Hematopoietic multipotent progenitor cell treated with erythropoietin and hydrocortisone succinate and interleukin-3 and kit ligand, for 4 days (in vitro differentiated cells): Measurements from ENCODE around the gene ERGIC3.
A peak's percentile ranks its signal among the peaks of the same experiment; 100 is the strongest.

ENCODE experiments used
- DNase-seq: peaks from one replicate; pipeline ENCODE4 v3.0.0-alpha.2; 2015

ERGIC3 gene

DNA sequence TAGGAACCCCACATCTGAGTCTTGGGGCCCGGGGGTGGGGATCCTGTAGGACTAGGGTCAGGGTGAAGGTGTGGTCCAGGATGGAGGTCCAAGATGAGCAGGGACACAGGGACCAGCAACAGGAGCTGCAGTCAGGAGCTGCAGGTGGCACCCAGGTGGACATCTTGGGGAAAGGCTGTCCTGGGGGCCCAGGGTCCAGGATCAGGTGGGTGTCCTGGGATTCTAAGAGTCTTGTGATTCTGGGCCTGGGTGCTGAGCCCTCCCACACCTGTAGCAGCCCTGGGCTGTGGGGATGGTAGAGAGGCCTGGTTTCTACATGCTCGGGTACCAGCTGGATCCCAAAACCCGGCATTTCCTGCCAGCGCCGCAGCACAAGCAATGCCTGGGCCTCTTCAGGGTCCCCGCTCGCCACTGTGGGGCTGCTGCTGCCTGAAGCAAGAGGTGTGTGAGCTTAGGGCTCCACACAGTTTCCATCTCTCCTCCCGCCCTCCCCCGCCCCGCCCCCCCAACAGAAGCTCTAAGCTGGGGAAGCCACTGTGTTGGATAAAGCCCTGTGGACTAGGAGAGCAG is 20.7 kb downstream of the ERGIC3 start:
- DNase-seq: no peak

DNA sequence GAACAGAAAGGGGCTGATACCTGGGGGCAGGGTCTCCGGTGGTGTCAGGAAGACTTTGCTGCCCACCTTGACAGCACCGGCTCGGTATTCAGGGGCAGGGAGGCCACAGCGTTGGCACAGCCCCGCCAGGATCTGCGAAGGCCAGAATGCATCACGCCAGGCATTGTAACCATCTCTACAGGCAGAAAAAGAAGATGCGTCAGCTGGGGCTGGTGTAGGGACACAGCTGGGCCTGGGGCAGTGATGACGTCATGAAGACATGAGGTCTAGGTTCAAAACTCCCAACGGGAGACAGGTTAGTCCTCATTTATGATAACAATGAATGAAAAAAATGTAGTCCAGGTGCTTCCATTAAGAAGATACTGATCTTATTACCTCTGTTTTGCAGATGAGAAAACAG is 22.0 kb downstream of the ERGIC3 start:
- DNase-seq: no peak

DNA sequence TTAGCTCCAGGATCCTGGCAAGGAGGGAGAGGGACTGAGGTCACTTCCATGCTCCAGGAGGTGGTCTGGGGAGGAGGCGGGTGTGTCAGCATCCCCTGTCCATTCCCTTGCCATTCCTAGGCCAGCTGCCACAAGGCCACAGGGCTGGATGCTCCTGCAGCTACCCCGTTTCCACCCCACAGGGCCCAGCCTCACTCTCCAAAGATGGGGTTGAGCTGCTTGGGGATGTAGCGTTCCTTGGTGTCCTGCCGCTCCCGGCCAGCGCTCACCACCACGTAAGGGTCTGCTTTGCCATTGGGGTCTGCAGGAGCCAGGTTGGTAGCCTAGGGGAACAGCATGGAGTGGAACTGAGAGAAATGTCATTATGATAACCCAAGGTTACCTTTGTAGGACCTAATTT is 23.0 kb downstream of the ERGIC3 start:
- no peak for DNase-seq

DNA sequence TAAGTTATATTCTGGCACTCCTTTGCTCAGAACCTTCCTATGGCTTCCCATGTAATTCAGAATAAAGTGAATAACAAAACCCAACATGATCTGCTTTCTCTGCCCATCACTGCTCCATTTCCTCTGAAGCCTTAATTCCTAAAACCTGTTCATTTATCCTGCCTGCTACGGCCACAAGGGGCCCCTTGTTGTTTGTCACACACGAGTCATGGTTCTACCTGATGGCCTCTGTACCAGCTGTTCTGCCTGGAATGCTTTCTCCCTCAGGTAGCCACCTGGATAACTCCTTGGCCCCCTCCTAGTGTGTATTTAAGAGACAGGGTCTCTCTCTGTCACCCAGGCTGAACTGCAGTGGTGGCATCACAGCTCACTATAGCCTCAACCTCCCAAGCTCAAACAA is 26.8 kb downstream of the ERGIC3 start:
- DNase-seq: peak; percentile 34

DNA sequence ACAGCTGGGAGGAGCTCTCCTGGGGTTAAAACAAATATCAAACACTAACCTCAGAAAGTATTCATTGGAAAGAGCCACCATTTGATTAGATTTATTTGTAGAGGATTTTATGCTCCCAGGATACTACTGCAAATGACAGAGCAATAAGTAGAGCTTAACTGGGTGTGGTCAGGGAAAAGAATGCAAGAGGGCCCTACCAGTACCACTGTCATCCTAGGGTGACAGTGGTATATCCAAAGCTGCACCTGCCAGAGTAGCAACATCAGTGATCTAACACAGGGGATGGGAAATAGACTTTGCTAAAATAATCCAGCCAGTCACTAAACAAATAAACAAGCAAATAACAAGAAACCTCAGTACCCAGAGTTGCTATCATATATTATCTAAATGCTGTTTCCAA is 29.7 kb downstream of the ERGIC3 start:
- DNase-seq: no peak

DNA sequence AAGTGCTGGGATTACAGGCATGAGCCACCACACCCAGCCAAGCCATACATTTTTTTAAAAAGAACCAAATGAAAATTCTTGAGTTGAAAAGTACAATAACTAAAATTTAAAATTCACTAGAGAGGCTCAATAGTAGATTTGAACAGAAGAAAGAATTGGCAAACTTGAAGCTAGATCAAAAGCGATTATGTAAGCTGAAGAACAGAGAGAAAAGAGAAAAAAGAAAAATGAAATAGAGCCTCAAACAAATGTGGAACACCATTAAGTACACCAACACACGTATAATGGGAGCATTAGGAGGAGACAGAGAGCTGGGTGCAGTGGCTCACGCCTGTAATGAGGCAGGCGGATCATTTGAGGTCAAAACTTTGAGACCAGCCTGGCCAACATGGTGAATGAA is 31.0 kb downstream of the ERGIC3 start:
- no peak for DNase-seq

DNA sequence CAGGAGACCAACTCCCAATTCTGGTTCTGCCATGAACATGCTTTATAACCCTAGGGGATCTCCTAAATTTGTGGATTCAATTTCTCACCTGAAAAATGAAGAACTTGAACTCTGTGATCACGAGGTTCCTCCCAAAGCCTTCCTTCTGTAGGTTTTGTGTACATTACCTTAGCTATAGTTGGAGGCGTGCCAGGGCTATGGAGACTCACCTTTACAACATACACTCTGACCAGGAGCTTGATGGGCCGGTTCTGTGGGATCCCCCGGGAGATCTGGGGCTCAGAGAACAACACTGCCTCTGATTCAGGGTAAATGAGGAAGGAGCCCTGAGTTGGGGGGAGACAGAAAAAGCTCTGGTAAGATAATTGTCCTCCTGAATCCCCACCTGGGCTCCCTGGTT is 34.1 kb downstream of the ERGIC3 start:
- DNase-seq: no peak

DNA sequence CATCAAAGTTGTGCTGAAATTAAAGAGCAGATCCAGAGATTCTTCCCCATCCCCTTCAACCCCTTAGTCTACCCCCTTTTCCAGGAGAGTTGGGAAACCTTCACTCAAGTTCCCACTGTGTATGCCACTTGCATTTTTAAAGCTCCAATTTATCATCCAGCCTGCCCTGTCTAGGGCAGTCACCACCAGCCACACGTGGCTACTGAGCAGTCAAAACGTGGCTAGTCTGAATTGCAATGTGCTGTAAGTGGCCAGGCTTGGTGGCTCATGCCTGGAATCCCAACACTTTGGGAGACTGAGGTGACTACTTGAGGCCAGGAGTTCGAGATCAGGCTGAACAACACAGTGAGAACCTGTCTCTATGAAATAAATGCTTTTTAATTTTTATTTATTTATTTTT is 34.9 kb downstream of the ERGIC3 start:
- DNase-seq: no peak

DNA sequence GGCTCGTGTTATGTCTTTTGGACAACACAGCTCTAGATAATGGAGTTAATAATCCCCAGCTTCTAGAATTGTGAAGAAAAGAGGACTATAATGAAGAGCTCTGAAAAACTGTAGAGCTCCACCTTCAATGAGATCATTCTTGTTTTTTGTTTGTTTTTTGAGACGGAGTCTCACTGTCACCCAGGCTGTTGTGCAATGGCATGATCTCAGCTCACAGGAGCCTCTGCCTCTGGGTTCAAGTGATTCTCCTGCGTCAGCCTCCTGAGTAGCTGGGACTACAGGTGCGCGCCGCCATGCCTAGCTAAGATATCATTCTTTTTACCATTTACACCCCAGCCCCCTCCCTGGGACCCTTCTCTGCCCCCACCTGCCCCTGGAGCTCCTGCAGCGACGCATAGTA is 36.6 kb downstream of the ERGIC3 start:
- DNase-seq: no peak

DNA sequence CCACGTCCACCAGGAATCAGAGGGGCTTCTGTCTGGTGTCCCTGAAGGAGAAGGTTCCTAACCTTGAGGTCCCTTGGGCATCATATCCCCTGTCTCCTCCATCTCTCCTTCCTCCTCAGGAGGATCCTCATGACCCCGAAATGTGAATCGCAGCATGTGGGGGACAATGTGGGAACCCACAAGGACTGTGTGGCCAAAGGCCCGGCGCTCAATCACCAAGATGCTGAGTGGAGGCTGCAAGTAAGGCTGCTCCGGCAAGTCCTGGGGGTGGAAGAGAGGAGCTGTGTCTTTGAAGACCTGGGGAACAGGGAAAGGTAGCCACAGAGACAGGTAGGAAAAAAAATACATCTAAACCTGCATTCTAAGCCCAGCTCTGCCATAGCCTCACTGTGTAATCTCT is 37.3 kb downstream of the ERGIC3 start:
- DNase-seq: no peak

DNA sequence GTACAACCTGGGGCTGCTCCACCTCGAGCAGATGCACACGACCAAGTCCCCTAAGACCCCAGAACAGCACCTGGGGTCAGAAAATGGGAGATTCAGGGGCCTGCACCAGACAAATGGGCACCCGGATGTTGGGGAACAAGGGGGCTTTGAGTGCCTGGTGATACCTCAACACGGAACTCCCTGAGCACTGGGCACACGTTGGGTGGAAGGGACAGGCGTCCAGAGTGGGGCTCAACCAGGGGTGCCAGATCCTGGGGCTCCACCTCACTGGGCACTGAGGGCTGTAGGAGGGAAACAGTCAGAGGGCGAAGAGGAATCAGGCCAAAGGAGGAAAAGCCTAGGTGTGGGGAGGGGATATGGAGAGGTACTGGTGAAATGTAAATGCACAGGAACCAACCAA is 40.3 kb downstream of the ERGIC3 start:
- no peak for DNase-seq

DNA sequence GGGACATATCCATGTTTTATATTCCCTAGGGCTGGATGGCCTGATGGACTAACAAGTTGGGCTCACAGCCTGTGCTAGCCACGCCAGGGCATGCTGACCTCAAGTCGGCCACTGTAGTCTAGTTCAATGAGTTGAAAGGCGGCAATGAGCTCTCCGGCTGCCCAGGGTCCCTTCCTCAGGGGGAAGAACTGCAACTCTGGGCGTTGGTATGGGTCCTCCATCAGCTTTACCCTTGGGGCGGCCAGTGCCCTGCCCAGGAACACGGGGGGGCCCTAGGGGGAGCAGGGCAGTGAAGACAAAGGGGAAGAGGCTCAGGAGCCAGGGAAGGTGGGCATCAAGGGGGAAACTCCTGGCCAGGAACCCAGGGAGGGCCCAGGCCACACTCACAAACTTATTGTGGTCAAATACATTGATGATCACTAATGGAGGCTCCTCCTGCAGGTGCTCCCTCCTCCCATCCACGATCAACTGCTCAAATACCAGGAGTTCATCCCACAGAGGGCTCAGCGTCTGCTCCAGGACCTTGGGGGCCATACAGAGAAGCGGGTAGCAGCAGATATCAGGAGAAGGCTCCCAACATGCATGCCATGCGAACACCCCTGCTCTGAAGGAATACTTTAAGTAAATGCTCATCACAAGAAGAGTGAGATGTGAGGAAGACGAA is 41.0 kb downstream of the ERGIC3 start:
- DNase-seq: no peak

DNA sequence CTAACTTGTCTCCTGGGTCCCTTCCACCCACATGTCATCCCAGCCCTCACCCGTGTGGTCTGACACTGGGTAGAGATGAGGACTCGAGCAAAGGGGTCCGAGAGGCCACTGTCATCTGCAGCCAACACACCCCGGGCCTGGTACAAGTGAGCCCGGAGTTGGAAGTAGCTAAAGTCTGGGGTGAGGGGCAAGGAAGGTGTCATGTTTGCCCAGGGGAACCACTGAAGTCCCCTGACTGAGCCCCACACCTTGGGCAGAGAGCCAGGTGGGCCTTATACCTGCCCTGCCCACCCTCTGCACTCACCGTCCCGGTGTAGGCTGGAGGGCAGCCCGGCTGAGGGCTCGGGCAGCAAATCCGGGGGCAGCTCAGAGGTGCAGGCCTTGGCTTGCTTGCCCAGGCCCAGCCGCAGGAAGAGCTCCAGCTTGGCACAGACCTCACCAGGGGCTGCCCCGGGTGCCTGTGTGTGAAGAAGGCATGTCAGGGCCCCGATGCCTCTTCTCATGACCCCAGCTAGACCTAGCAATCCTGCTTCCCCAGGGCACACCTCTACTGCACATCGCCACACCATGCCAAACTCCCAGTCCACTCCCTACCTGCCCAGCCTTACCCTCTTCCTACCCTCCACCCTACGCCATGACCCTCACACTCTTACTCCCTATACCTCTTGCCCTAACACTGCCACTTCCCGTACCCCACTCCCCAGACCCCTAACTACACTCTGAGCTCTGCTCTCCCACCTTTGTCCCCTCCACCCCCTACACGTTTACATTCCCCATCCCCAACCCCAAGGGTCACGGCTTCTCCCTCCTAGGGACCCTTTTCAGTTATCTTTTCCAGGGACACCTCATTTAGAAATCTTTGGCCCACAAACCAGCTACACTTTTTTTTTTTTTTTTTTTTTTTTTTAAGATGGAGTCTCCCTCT is 42.0 kb downstream of the ERGIC3 start:
- DNase-seq: no peak

DNA sequence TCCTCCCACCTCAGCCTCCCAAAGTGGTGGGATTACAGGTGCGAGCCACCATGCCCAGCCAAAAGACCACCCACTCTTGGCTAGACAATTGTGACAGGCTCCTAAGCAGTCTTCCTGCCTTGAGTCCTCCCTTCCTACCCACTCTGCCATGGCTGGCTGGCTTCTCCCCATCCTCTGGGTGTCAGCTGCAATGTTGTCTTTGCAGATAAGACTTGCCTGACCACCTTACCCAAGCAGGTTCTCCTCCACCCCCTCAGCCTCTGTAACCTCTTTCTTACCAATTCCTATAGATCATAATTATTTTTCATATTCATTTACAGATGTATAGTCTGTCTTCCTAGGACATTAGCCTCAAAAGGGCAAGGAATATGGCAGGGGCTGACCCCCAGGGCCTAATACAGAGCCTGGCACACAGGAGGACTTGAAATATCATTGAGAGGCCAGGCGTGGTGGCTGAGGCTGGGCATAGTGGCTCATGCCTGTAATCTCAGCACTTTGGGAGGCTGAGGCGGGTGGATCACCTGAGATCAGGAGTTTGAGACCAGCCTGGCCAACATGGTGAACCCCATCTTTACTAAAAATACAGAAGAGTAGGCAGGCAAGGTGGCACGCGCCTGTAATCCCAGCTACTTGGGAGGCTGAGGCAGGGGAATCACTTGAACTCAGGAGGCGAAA is 45.0 kb downstream of the ERGIC3 start:
- DNase-seq: no peak

DNA sequence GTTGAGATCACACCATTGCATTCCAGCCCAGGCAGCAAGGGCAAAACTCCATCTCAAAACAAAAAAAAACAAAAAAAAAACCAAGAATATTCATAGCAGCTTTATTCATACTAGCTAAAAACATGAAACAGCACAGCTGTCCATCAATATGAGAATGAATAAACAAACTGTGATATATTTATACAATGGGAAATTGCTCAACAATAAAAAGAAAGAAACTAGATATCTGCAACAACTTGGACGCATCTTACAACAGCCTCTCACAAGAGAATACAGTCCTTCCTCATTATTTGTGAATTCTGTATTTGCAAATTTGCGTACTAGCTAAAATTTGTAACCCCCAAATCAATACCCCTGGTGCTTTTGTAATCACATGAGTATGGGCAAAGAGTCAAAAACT is 45.6 kb downstream of the ERGIC3 start:
- no peak for DNase-seq

DNA sequence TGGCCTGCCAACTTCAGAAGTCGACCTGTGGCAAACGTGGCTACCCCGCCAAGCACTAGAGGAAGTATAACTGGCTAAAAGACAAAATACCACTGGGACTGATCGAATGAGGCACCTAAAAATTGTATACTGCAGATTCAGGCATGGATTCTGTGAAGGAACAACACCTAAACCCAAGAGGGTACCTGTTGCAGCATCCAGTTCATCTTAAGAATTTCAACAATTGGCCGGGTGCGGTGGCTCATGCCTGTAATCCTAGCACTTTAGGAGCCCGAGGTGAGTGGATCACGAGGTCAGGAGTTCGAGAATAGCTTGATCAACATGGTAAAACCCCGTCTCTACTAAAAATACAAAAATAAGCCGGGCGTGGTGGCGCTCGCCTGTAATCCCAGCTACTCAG is 46.5 kb downstream of the ERGIC3 start:
- no peak for DNase-seq

DNA sequence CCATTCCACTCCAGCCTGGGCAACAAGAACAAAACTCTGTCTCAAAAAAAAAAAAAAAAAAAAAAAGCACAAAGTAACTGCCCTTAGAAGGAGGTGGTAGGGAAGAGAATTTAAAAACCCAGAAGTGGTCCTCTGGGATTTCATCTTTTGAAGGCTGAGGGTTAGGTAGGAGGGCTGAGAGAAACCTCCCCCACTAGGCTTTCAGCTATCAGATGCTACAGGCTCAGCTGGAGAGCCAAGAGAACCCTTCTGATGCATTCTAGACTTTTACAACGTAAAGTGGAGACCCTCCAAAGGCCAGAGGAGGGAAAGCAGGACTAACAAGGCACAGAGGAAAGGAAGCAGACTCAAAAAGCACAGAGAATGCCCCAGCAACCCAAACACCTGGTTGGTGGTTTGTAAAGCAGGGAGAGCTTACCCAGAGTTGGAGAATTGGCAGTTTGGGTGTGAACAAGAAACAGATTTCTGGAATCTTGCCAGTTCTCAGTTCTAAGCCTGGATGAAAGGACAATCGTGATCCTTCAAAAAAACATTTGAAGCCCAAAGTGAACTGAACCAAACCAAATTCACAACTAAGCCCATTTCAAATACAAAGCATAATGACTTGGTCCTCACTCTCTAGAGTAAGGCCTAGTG is 50.6 kb downstream of the ERGIC3 start:
- no peak for DNase-seq

DNA sequence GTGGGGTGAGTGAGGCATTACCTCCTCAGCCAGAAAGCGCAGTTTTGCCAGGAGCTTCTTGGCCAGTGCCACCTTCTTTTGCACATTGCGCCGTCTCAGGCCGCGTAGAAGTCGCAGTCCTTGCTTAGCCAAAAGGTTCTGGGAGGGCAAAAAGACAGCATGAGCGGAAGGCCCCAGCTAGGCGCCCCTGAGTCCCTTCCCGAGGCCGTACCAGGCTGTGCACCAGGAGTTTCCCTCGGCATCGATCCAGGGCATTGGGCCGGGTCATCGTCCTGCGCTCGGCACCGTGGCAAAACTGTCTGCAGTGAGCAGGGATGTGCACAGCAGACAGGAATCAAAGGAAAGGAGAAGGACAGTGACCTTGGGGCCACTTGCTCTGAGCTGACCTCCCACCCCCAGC is 53.6 kb downstream of the ERGIC3 start:
- no peak for DNase-seq

DNA sequence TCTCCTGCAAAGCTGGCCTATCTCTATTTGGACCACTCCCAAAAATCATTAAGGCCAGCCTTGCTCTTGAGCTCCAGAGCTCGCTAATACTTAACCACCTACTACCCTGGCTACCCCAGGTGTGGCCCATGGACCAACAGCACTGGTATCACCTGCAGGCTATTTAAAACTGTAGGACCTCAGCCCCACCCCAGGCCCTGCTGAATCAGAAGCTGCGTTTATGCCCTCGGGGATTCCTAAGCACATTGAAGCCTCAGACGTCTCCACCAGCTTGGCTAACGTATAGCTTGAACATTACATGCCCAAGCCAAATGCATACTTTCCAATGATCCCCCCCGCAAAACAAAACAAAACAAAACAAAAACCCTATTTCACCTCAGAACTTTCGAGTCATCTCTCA is 54.0 kb downstream of the ERGIC3 start:
- no peak for DNase-seq

DNA sequence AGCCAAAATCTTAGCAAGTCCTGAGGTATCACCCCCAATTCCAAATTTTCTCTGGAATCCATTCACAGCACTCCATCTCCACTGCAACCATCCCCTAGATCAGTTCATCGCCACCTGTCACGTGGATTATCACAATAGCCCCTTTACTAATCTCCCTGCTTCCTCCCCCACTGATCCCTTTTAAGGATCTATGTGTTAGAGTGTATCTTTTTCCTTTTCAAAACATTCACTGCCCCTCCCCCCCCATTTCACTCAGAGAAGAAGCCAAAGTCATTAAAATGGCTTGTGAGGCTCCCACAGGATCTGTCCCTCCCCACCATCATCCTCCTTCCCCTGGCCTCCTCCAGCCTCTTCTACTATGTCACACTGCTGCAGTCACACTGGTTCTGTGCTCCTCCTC is 55.3 kb downstream of the ERGIC3 start:
- DNase-seq: no peak

DNA sequence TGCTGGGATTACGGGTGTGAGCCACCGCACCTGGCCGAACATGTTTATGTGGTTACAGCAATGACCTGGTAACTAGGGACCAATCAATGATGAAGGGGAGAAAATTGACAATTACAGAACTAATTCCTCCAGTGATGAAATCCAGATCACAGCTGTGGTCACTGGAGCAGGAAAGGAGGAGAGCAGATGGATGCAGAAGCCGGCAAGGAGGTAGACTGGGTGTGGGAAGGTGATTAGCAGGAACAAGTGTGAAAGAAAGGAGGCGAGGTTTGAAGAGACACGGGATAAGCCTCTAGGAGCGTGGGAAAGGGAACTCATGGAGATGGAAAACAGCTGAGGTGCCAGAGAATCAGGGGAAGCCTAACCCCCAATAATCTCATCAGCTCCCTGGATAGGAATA is 56.6 kb downstream of the ERGIC3 start:
- no peak for DNase-seq

DNA sequence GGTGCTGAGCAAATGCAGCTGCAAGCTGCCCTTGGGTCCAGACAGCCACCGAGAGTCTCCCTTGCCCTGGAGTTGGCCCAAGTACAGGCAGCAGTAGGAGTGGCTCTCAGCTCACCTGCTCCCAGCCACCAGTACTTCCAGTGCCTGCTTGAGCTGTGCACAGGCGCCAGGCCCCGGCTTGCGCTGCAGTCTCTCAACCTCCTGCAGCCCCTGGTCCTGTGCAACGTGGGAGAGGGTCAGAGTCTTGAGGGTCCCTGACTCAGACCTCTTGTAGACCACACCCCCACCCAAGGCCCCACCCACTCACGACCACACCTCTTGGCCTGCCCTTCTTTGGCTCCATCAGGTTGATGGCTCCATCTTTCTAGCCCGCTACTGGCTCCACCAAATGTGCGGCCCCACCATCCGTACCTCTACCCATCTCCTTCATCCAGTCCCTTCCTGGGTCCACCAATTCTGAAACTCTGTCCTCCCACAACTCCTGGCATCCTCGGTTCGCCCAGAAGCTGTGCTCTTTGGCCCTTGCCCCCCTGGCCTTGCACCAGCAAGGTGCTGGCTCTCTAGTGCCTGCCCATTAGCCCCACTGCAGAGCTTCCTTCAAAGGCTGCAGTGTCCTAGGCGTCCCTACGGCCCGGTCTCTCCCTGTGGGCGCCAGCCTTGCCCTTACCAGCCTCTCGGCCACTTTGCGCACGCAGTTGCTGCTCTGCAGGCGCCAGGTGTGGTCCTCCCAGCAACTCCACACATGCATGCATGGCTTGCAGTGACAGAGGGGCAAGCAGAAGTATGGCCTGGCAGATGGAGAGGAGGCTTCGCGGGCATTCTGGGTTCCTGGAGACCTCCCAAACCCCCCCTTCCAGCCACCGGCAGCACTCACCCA is 57.3 kb downstream of the ERGIC3 start:
- DNase-seq: no peak
